ENCODE data around the gene GPX5. TPM values are rescaled to one million over a fixed set of nuclear protein-coding genes. Genes with fewer than 3 reads are reported as not detected.

GPX5 gene
- total and polyA plus RNA-seq, 10 of the 15 experiments (the other 5 are each of a cell fraction or from before 2014, with no cell fraction given) = not detected

DNA sequence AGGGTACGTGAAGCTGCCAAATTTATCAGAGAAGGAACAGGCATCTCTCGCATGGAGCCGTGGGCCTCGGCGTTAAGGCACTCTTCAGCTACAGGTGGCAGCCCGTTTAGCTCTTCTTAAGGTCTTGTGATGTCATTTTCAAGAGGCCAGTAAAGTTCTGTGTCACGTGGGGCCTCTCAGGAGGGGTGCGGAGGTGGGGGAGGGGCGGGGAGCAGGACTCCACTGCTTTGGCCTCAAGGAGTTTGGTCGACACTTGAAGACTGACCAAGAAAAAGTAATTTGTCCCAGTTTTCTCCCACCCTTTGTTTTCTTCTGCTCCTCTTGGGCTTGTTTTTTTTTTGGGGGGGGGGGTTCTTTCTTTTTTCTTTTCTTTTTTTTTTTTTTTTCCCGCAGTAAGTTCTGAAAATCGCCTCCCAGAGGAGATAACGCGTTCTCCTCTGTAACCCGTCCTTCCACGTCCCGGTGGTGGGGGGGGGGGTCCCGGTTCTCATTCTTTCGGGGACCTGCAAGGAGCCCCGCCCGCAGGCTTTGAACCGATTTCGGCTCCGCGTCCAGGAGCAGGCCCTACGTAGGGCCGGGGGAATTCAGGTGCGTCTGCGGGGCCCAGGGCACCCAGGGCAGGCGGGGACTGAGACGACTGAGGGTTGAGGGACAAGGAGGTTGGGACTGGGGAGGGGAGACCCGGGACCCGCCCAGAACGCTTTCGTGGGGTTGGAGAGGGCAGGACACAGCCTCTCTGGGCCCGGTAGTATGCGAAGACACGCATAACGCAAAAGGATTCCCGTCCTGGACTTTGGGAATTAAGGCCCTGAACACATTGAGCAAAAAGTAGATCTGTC, 36.1 kb upstream of the GPX5 start (continued):
- TF ChIP-seq, protein P1, sequence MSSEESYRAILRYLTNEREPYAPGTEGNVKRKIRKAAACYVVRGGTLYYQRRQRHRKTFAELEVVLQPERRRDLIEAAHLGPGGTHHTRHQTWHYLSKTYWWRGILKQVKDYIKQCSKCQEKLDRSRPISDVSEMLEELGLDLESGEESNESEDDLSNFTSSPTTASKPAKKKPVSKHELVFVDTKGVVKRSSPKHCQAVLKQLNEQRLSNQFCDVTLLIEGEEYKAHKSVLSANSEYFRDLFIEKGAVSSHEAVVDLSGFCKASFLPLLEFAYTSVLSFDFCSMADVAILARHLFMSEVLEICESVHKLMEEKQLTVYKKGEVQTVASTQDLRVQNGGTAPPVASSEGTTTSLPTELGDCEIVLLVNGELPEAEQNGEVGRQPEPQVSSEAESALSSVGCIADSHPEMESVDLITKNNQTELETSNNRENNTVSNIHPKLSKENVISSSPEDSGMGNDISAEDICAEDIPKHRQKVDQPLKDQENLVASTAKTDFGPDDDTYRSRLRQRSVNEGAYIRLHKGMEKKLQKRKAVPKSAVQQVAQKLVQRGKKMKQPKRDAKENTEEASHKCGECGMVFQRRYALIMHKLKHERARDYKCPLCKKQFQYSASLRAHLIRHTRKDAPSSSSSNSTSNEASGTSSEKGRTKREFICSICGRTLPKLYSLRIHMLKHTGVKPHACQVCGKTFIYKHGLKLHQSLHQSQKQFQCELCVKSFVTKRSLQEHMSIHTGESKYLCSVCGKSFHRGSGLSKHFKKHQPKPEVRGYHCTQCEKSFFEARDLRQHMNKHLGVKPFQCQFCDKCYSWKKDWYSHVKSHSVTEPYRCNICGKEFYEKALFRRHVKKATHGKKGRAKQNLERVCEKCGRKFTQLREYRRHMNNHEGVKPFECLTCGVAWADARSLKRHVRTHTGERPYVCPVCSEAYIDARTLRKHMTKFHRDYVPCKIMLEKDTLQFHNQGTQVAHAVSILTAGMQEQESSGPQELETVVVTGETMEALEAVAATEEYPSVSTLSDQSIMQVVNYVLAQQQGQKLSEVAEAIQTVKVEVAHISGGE (CRISPR knock-in tag; IDR thresholded peaks at IDR 0.05) = no peak
- TF ChIP-seq MEF2B (IDR thresholded peaks at IDR 0.05; ENCODE audit: partially characterized antibody, poor library complexity, severe bottlenecking) (no peak), SMARCA5 (IDR thresholded peaks at IDR 0.05) (no peak), RAD51 (IDR thresholded peaks at IDR 0.05) (peak; percentile 83), STAT1 (conservative IDR thresholded peaks at IDR 0.05) (no peak), SUPT20H (IDR thresholded peaks at IDR 0.05; ENCODE audit: borderline replicate concordance, control insufficient read depth, low read depth, low read length) (no peak), EP300 (IDR thresholded peaks at IDR 0.05; ENCODE audit: borderline replicate concordance in 1 of 2, control insufficient read depth in 1 of 2, low read depth in 2 of 2, low read length in 2 of 2) (no peak), MYC (IDR thresholded peaks at IDR 0.05; ENCODE audit: insufficient read depth, insufficient read length, insufficient replicate concordance, low read length, severe bottlenecking) (no peak), SIX5 (IDR thresholded peaks at IDR 0.05; ENCODE audit: low read depth, low read length, severe bottlenecking) (no peak), ZSCAN29 (IDR thresholded peaks at IDR 0.05) (no peak), SRF (IDR thresholded peaks at IDR 0.05; ENCODE audit: low read depth in 2 of 2, low read length in 2 of 2) (peak; percentile 49 to 73; a peak in 2 of 4 replicates), TCF7 (IDR thresholded peaks at IDR 0.05; ENCODE audit: borderline replicate concordance) (no peak), HCFC1 (IDR thresholded peaks at IDR 0.05; ENCODE audit: low read length) (no peak), MLLT1 (IDR thresholded peaks at IDR 0.05) (no peak), LARP7 (IDR thresholded peaks at IDR 0.05) (no peak)
- TF ChIP-seq, protein P2, sequence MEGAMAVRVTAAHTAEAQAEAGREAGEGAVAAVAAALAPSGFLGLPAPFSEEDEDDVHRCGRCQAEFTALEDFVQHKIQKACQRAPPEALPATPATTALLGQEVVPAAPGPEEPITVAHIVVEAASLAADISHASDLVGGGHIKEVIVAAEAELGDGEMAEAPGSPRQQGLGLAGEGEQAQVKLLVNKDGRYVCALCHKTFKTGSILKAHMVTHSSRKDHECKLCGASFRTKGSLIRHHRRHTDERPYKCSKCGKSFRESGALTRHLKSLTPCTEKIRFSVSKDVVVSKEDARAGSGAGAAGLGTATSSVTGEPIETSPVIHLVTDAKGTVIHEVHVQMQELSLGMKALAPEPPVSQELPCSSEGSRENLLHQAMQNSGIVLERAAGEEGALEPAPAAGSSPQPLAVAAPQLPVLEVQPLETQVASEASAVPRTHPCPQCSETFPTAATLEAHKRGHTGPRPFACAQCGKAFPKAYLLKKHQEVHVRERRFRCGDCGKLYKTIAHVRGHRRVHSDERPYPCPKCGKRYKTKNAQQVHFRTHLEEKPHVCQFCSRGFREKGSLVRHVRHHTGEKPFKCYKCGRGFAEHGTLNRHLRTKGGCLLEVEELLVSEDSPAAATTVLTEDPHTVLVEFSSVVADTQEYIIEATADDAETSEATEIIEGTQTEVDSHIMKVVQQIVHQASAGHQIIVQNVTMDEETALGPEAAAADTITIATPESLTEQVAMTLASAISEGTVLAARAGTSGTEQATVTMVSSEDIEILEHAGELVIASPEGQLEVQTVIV (IDR thresholded peaks at IDR 0.05; ENCODE audit: borderline replicate concordance, partially characterized antibody) = no peak
- TF ChIP-seq, protein P3, sequence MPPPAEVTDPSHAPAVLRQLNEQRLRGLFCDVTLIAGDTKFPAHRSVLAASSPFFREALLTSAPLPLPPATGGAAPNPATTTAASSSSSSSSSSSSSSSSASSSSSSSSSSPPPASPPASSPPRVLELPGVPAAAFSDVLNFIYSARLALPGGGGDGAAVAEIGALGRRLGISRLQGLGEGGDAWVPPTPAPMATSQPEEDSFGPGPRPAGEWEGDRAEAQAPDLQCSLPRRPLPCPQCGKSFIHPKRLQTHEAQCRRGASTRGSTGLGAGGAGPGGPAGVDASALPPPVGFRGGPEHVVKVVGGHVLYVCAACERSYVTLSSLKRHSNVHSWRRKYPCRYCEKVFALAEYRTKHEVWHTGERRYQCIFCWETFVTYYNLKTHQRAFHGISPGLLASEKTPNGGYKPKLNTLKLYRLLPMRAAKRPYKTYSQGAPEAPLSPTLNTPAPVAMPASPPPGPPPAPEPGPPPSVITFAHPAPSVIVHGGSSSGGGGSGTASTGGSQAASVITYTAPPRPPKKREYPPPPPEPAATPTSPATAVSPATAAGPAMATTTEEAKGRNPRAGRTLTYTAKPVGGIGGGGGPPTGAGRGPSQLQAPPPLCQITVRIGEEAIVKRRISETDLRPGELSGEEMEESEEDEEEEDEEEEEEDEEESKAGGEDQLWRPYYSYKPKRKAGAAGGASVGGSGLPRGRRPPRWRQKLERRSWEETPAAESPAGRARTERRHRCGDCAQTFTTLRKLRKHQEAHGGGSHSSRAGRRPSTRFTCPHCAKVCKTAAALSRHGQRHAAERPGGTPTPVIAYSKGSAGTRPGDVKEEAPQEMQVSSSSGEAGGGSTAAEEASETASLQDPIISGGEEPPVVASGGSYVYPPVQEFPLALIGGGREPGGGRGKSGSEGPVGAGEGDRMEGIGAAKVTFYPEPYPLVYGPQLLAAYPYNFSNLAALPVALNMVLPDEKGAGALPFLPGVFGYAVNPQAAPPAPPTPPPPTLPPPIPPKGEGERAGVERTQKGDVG (CRISPR knock-in tag; IDR thresholded peaks at IDR 0.05) = no peak
- TF ChIP-seq, protein P4, sequence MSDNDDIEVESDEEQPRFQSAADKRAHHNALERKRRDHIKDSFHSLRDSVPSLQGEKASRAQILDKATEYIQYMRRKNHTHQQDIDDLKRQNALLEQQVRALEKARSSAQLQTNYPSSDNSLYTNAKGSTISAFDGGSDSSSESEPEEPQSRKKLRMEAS (IDR thresholded peaks at IDR 0.05; ENCODE audit: low read depth, low read length) = no peak
